HG03139 (cell line): Measurements from ENCODE around the gene FBXO8.

Experiments
- ATAC-seq: cut with Tn5 transposase; IDR thresholded peaks from one replicate; pipeline ENCODE4 v1.9.1; 2021; ENCODE audit not compliant: unreplicated experiment

FBXO8 gene

GRCh38 chr4:174210952-174211490 lies 72.4 kb downstream of the FBXO8 start:
- ATAC-seq, result no peak

- no peak for ATAC-seq
Observed at GRCh38 chr4:174210354-174210753, 73.1 kb downstream of the FBXO8 start.

DNA sequence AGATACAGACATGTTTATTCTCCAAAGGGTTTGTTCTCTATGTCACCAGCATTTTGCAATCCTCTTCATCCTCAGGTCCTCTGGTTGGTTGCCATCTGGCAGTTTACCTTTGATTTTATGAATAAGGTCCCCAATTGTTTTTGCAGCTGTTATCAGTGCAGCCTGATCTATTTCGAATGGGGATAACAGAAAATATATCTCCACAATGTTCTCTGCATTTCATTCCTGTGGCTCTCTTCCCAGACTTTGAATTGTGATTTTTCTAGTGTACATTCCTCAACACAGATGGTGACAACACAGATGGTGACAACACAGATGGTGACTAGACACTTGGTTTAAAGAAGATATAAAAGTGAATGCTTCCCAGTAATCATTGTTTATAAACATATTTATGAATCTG lies 74.1 kb downstream of the FBXO8 start:
- no peak for ATAC-seq

- no peak for ATAC-seq
Observed at GRCh38 chr4:174207367-174207766, 76.1 kb downstream of the FBXO8 start.

DNA sequence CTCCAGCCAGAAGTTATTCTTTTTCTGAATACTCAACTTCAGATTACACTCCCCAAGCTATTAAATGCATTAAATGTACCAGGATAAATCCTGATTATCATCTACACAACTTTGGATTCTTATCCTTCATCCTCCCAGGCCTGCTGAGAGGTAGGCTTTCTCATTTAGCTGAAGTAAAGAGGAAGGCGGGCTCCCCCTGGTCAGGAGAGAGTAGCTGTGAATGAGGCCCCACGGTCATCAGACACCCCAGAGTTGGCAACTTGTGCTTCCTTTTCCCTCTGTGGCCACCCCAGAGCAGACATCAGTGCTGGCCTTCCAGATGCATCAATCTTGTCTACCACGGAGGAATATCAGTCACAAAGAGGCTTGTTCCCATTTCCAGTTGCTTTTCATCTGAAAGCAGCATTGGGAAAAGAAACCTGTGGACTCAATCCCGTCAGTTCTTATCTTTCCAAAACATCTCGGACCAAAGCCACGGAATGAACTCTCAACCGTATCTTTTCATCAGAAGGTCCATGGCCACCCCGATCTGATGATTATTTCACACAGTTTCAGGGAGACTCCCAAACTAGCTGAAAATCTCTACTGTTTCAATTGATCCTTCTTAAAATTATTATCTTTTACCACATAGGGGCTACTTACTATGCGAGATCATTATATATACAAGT lies 79.2 kb downstream of the FBXO8 start:
- ATAC-seq, result no peak

DNA sequence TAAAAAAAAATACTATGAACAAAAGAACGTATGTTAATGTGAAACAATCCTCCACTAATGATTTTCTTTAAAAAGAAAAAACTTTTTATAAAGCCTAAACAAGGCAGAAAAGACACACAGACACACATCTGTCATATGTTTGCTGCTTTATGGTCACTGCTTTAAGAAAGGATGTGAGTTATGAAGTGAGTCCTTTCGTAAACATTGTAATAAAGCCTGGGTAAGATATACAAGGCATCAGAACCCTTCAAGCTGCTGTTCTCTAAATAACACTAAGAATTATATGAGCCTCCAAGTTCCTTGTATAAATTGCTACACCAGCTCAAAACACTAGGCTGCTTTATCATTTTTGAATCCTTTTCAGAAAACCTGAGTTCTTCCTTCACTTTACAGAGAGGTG lies 81.6 kb downstream of the FBXO8 start:
- no peak for ATAC-seq

- no peak for ATAC-seq
Observed at GRCh38 chr4:174199735-174200134, 83.7 kb downstream of the FBXO8 start.

DNA sequence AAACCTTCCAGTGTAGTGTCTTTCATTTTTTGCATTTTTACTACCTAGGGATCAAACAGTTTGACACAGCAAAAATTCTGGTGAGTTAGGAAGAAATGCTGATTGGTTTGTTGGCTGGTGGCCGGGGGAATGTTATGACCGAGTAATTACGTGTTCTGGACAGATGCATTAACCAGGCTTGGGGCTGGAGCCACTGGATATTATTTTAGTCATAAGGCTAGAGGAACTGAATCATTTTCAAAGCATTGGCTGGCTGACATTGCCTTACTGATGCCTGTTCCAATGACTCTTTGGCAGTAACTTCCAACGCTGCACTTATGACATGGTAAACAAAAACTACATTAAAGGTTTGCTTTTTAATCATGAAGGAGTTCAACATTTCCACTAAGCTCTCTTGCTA lies 84.6 kb downstream of the FBXO8 start:
- ATAC-seq, result no peak

GRCh38 chr4:174198396-174198795 lies 85.1 kb downstream of the FBXO8 start:
- no peak for ATAC-seq

DNA sequence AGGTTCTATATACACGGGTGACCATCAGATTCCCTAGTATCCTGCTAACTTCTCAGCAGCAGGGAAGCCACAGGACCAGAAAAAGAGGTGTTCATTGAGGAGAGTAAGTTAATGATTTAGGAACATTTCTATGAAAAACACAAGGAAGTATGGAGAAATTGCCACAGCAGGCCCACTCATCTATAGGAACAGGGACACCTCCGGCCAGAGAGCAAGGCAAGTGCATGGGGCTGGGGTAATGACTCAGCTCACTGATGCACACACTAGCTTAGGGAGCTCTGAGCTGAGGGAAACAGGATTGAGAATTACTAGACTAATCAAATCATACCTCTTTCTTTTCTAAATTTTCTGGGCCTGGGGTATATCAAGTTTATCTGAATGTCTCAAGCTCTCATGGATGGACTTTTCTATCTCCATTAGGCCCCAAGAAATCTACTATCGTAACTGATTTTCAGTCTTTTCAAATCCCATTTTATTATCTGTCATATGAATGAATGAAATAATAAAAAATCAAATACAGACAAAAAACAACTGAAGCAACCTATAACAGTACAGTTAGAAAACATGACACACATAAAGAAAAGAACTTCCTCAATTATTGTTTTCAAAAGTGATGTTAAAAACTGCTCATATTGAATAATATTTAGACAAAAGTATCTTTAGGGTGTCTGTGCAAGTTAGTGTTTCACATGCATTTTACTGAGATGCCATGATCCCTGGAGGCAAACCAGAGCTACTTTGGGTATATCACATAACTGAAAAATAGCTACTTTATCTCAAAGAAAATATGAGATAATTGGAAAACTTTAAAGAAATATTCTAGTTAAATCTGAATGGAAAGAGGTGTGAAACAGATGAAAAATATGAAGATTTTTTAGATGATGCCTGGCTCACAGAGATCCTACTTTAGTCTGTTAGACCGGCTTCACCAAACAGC lies 89.8 kb downstream of the FBXO8 start:
- no peak for ATAC-seq

DNA sequence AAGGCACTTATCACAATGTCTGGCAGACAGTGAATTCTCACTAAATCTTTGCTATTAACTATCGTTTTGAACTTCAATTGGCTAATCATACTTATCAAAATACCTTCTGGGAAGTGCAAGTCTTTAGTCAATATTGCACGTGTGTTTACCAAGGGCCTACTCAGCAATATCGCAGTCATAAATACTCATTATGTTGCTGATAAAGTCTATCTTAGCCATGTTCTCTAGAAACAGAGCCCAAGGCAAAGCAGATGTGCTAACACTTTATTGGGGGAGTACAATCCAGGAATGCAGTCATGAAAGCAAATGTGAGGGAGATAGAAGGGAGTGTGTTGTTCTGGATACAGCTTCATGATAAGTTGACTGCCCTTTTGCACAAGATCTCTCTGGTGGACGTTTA lies 90.5 kb downstream of the FBXO8 start:
- ATAC-seq, result no peak

GRCh38 chr4:174190832-174191500 lies 92.5 kb downstream of the FBXO8 start:
- no peak for ATAC-seq

- no peak for ATAC-seq
Observed at GRCh38 chr4:174189392-174190015, 94.0 kb downstream of the FBXO8 start.
